ENCODE data around the gene C14orf93.
"Not testable (repeated sequence)": the region's sequence is repeated elsewhere in the genome, so short reads cannot be mapped to it uniquely, and the experiment has no call there.

Gene C14orf93

GRCh38 chr14:22973217-22974032 is 36.5 kb downstream of the C14orf93 start:
- DNase-seq: peak in 1 of 14 donors; percentile 17

DNA sequence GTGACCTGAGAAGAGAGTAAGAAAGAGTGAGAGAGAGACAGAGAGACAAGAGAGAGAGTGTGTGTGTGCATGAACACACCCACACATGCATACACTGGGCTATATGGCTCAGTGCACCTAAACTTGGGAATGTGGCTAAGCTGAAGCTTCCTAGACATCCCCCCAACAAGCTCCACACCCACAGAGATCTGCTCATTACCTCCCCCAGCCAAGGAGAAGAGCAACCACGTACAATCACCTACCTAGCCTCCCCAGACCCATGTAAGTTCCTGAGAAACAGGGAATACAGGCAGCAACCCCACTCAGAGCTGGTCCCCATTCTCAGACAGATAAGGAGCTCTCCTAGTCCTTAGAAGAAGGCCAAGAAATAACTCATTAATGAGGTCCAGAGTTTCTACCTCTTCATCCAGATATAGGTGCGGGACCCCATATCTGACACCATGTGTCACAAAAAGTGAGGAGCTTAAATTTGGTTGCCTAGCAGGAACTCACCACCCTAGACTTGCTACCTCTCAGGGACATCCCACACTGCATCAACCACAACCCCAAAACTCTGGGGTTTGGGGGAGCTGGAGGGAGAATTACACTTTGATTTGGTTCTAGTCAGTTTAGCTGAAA is 37.5 kb downstream of the C14orf93 start:
- DNase-seq: no peak

GRCh38 chr14:22971152-22971551 is 38.8 kb downstream of the C14orf93 start:
- no peak for DNase-seq

DNA sequence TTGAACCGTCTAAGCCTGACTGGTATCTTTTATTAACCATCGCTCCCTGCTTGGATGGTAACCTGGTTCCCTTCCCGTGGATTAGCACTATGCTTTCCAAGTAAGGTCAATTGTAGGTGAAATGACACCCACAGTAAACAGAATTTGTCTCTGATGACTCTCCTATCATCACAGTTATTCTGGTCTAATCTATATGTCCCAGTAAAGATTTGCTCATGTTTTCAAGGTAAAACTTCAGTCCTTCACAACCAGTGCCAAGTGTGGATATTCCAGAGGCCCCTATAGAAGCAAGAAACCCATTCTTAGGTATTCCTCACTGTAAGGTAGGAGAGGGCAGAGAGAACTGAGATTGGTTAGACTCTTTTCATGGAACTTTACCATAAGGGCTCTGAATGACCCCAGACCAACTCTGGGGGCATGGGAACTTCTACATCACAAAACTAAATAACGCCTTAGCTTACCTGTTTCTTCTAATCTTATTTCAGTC is 43.1 kb downstream of the C14orf93 start:
- DNase-seq: no peak

DNA sequence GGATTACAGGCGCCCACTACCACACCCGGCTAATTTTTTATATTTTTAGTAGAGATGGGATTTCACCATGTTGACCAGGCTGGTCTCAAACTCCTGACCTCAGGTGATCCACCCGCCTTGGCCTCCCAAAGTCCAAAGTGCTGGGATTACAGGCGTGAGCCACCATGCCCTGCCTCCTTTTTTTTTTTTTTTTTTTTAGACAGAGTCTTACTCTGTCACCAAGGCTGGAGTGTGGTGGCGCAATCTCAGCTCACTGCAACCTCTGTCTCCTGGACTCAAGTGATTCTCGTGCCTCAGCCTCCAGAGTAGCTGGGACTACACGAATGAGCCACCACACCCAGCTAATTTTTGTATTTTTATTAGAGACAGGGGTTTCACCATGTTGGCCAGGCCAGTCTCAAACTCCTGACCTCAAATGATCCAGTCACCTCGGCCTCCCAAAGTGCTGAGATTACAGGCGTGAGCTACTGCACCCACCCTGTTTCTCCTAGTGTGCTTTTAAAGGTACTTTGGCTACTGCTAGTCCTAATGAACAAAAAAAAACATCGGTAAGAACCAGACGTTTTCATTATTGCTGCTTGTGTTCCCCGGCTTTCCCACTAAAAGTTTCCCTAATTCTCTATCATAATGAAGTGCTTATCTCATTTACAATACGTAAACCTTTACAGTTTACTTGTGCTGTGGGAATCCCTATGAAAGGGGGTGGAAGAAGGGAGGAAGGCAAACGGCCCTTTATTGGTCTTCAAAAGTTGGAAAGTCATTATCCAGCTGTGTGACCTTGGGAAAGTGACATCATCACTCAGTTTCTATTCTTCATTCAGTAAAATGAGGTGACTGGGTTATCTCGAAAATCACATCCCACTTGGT is 43.8 kb downstream of the C14orf93 start:
- DNase-seq: not testable (repeated sequence)

- DNase-seq: no peak
Observed at GRCh38 chr14:22962061-22962676, 47.8 kb downstream of the C14orf93 start.

DNA sequence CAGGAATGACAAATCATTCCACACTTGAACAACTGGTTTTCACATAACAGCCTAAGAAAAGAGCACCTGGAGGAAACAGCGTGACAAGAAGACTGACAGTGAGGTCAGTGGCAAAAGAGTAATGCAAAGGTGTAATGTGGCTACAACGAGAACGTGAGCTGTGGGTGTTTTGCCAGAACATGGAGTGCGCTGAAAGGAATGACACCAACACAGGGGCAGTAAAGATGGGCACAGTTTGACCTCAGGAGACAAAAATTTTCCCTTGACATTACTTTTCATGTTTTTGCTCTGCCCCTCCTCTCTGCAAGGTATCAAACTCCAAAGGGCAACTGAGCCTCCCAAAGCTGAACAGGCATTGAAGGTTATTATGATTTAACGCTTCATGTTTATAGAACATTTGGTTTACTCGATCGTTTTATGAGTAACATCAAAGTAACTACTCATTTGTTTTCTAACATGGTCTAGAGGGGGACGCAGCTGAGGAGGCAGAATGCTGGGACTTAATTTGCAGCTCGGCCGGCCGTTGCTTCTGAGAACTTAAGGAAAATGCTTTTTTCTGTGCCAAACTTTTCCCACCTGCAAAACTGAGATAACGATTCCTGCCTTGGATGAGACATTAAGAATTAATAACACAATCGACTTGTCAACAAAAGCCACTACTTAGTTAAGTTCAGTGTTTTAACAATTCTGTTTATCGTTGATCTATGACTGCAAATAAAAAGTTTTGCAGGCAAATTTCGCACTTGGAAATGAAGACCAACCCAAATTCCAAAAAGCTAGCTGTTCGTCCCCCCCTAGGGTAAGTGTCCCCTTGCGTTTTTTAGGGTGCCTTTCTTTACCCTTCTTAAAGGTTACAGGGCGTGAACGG is 54.0 kb downstream of the C14orf93 start:
- peak in 1 of 14 donors; percentile 28 for DNase-seq

- no peak for DNase-seq
Observed at GRCh38 chr14:22952418-22952817, 57.5 kb downstream of the C14orf93 start.

GRCh38 chr14:22951795-22952194 is 58.1 kb downstream of the C14orf93 start:
- not testable (repeated sequence) for DNase-seq

- no peak for DNase-seq
Observed at GRCh38 chr14:22945642-22946041, 64.3 kb downstream of the C14orf93 start.

DNA sequence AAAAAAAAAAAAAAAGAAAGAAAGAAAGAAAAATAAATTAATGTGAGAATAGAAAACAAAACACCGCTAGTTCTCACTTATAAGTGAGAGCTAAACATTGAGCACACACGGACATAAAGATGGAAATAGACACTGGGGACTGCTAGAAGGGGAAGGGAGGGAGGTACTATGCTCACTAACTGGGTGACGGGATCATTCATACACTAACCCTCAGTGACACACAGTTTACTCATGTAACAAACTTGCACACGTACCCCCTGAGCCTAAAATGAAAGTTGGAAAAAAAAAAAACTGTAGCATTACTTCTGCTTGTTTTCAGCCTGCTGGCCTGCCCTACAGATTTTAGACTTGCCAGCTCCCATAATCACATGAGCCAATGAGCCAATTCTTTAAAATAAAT is 70.3 kb downstream of the C14orf93 start:
- no peak for DNase-seq

Data from C1 segment of cervical spinal cord (tissue), 14 donors.